PFSK-1 (cell line): ENCODE results near the gene TEX53. TPM values are rescaled to one million over a fixed set of nuclear protein-coding genes. Genes with fewer than 3 reads are reported as not detected.

Source experiments
- FOXP2 ChIP-seq: optimal IDR thresholded peaks from 2 replicates; pipeline ENCODE3; 2011; ENCODE audit warnings: borderline replicate concordance, control low read depth, inconsistent platforms; ENCODE audit not compliant: insufficient read depth; ENCODE audit errors: extremely low read length, extremely low read depth
- POLR2AphosphoS5 ChIP-seq: IDR thresholded peaks from 2 replicates; pipeline ENCODE4 v1.6.1; 2012; ENCODE audit warnings: low read depth, mild to moderate bottlenecking, control low read depth, low read length, moderate library complexity
- REST ChIP-seq, 2 experiments: IDR thresholded peaks; 2 replicates each; pipeline versions ENCODE4 v1.6.1 to v1.8.0; 2011 to 2012; ENCODE audit warnings: low read depth in 2 of 2, low read length in 2 of 2, control low read depth in 1 of 2, inconsistent platforms in 1 of 2, mild to moderate bottlenecking in 1 of 2, moderate library complexity in 1 of 2; ENCODE audit not compliant: insufficient read depth in 1 of 2
- SIN3A ChIP-seq: IDR thresholded peaks from 2 replicates; pipeline ENCODE4 v1.6.1; 2012; ENCODE audit warnings: mild to moderate bottlenecking, low read length, moderate library complexity, borderline replicate concordance; ENCODE audit not compliant: insufficient read depth
- TAF1 ChIP-seq: IDR thresholded peaks from 2 replicates; pipeline ENCODE4 v1.6.1; 2012; ENCODE audit warnings: low read length, control low read depth, borderline replicate concordance; ENCODE audit not compliant: insufficient read depth
- polyA plus RNA-seq: library from polyadenylated mRNA; unstranded; fragments of >200 nt; gene quantifications from one replicate; pipeline ENCODE4 v1.2.1, GENCODE V29; 2012; ENCODE audit warnings: low read depth, missing spikeins; ENCODE audit not compliant: insufficient read length

TEX53 gene
- polyA plus RNA-seq, result not detected

- TF ChIP-seq TAF1 (no peak), SIN3A (no peak), REST (IDR thresholded peaks at IDR 0.05; ENCODE audit: insufficient read depth in 1 of 2, low read depth in 2 of 2, low read length in 2 of 2) (no peak), FOXP2 (no peak), POLR2AphosphoS5 (no peak)
These were observed at the start of gene TEX53 for GRCh38 chr9:114657705-114658104. Gene TEX53, minus strand, starts transcription at chr9:114657805. Its CDS starts 31 bp downstream, at chr9:114657774.

- TF ChIP-seq TAF1, result no peak
- no peak for TF ChIP-seq SIN3A
- TF ChIP-seq POLR2AphosphoS5, result no peak
- TF ChIP-seq REST (IDR thresholded peaks at IDR 0.05; ENCODE audit: insufficient read depth in 1 of 2, low read depth in 2 of 2, low read length in 2 of 2), result no peak
- no peak for TF ChIP-seq FOXP2
These were observed 49.1 kb upstream of the TEX53 start for GRCh38 chr9:114706711-114707110.

GRCh38 chr9:114701988-114702387 lies 44.4 kb upstream of the TEX53 start:
- TF ChIP-seq FOXP2, result no peak
- TF ChIP-seq REST (IDR thresholded peaks at IDR 0.05; ENCODE audit: insufficient read depth in 1 of 2, low read depth in 2 of 2, low read length in 2 of 2), result no peak

- no peak for TF ChIP-seq FOXP2
- TF ChIP-seq REST (IDR thresholded peaks at IDR 0.05; ENCODE audit: insufficient read depth in 1 of 2, low read depth in 2 of 2, low read length in 2 of 2), result no peak
These were observed 40.3 kb upstream of the TEX53 start for GRCh38 chr9:114697951-114698351.

- TF ChIP-seq TAF1 (no peak), SIN3A (no peak), POLR2AphosphoS5 (no peak)
These were observed 39.4 kb upstream of the TEX53 start for GRCh38 chr9:114696814-114697544.

GRCh38 chr9:114695948-114696347 lies 38.3 kb upstream of the TEX53 start:
- TF ChIP-seq TAF1 (no peak), REST (IDR thresholded peaks at IDR 0.05; ENCODE audit: insufficient read depth in 1 of 2, low read depth in 2 of 2, low read length in 2 of 2) (no peak), FOXP2 (no peak), POLR2AphosphoS5 (no peak), SIN3A (no peak)
